NCI-H774 (cell line): ENCODE data around the gene CCDC78.

ENCODE experiments used
- DNase-seq: peaks from one replicate; lab custom pipeline; 2025; lab: John Stamatoyannopoulos, UW

CCDC78 gene

DNA sequence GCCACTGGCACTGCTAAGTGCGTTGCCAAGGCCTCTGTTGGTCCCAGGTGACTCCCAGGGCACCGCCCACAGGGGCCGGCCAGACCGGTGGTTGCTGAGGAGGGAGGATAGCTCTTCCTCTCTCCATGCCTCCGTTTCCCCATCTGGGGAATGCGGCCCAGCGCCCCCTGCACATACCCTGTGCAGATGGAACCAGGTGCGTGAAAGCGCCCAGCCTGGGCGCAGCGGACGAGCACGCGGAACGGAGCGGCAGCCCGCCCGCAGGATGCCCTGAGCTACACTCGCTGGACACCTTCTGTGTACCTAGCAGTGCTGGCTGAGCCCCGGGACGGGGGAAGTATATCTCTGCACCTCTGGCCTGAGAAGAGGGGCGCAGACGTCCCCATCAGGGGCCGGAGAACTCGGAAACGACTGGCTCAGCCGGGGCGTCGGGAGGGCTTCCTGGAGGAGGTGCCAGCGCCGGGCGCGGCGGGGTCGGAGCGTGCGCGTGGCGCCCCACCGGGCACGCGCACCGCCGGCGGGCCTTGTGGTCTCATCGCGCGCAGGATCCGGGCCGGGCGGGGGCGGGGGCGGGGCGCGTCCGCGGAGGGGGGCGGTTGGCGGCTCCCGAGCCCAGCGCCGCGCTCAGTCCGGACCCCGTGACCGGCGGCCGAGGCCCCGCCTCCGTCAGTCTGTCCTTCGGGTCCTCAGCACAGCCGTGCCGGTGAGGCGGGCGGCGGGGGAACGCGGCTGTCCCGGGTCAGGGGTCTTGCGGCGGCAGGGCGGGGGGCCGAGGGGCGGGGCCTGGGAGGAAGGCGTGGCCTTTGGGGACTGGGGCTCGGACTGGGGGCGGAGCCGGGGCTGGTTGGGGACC lies at the start of gene CCDC78, which contains the start of gene HAGHL:
CCDC78 (minus strand) TSS at position 6 of the 853 bp plus-strand sequence. CDS start 76 bp downstream, outside the sequence.
HAGHL (plus strand) TSS at position 669 of the 853 bp plus-strand sequence. CDS start 404 bp downstream, outside the sequence.
- no peak for DNase-seq

DNA sequence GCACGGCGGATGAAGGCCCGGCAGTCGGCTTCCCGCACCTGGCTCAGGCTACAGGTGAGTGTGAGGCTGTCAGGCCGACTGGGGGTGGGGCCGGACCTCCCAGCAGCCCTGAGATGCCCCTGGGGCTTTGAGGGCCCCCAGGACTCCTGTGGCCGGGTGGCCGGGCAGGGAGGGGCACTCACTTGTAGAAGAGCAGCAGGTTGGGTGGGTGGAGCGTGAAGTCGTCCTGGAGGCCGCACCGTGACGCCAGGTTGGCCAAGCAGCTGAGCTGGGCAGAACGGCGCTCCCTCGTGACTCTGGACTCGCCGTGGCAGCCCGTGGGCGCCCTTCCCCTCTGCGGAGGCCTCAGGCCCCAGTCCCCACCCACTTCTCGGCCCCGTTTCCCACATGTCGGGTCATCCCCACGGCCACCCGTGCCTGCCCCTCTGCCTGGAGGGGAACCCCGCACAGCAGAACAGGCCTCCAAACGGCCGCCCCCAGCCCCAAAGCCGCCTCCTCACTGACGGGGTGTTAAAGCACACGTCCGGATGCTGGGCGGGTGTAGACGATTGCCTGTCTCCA lies 49.1 kb upstream of the CCDC78 start:
- DNase-seq = no peak

DNA sequence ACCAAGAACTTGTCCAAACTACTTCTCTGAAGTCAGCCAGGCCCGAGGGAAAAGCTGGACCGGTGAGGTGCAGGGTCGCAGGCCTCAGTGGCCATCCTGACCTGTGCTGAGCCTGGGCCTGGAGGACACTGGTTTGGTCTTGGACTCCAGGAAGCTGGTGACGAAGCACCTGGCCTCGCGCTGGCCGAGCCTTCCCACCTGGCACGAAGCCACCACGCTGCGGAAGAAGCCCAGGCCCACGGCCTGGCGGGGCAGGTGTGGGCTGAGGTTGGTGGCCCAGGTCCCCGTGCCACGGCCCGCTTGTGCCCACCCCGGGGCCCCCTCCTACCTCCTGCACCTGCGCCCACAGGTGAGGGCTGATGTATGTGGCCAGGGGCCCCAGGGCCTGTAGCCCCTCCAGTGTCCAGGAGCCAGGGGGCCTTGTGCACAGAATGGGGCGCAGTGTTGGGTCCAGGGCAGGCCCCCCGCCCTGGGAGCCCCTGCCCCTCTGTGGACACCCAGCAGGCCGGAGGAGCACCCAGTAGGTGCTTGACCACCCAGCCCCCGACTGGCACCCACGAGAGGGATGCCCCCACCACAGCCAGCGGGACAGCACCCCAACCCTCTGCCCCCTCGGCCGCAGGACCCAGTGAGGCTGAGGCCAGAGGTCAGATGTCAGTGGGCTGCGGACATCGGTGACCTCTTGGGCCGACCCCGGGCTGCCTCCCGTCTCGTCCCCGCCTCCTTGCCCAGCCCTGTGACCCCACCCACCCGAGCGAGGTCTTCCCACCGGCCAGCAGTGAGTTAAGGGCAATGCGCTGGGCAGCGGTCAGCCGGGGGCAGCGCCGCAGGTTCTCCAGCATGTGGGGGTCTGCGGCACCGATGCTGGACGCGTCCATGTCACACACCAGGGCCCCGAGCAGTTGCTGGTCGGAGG lies 48.1 kb upstream of the CCDC78 start:
- no peak for DNase-seq

DNA sequence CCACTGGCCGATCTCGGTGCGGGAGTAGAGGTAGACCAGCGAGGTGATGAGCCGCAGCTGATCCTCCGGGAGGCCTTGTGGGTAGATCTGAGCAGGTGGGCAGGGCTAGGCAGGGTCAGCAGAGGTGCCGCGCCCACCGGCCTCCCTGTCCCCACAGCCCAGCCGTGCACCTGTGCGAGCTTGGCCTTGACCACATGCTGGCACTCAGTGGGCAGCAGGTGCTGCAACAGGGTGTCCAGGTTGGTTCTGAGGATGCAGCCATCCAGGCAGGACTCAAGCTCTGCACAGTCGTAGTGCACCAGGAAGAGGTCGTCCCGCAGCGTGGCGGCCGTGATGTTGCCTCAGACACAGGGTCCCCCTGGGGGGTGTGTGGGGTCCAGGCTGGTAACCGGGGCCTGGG lies 46.7 kb upstream of the CCDC78 start:
- DNase-seq = no peak

GRCh38 chr16:770411-770810 lies 44.2 kb upstream of the CCDC78 start:
- no peak for DNase-seq

GRCh38 chr16:769934-770333 lies 43.7 kb upstream of the CCDC78 start:
- DNase-seq = no peak

GRCh38 chr16:769184-769784 lies 43.0 kb upstream of the CCDC78 start:
- DNase-seq = no peak

DNA sequence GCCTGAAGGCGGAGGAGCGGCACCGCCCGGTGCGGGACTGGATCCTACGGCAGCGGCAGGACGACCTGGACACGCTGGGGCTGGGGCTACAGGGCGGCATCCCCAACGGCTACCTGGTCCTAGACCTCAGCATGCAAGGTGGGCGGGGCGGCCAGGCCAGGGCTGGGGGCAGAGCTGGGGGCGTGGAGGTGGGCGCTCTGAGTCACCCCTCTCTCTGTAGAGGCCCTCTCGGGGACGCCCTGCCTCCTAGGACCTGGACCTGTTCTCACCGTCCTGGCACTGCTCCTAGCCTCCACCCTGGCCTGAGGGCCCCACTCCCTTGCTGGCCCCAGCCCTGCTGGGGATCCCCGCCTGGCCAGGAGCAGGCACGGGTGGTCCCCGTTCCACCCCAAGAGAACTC lies 42.2 kb upstream of the CCDC78 start:
- DNase-seq = no peak

GRCh38 chr16:767743-768235 lies 41.5 kb upstream of the CCDC78 start:
- DNase-seq = no peak

GRCh38 chr16:766820-767640 lies 40.8 kb upstream of the CCDC78 start:
- no peak for DNase-seq

DNA sequence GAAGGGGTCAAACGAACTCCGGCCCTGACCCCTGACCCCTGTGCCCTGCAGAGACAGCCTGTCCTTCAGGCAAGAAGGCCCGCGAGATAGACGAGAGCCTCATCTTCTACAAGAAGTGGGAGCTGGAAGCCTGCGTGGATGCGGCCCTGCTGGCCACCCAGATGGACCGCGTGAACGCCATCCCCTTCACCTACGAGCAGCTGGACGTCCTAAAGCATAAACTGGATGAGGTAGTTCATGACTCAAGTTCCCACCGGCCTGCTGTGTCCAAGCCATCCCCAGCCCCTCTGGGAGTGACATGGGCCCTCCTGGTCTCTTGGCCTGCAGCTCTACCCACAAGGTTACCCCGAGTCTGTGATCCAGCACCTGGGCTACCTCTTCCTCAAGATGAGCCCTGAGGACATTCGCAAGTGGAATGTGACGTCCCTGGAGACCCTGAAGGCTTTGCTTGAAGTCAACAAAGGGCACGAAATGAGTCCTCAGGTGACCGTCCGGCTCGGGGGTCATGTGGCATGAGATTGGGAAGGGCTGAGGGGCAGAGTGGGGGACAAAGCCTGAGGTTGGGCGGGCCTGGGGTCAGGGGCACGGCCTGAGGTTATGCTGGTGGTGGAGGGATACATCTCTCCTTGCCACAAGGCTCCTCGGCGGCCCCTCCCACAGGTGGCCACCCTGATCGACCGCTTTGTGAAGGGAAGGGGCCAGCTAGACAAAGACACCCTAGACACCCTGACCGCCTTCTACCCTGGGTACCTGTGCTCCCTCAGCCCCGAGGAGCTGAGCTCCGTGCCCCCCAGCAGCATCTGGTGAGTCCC lies 40.0 kb upstream of the CCDC78 start:
- DNase-seq = no peak

GRCh38 chr16:765488-765865 lies 39.2 kb upstream of the CCDC78 start:
- no peak for DNase-seq

GRCh38 chr16:764848-765487 lies 38.7 kb upstream of the CCDC78 start:
- no peak for DNase-seq

DNA sequence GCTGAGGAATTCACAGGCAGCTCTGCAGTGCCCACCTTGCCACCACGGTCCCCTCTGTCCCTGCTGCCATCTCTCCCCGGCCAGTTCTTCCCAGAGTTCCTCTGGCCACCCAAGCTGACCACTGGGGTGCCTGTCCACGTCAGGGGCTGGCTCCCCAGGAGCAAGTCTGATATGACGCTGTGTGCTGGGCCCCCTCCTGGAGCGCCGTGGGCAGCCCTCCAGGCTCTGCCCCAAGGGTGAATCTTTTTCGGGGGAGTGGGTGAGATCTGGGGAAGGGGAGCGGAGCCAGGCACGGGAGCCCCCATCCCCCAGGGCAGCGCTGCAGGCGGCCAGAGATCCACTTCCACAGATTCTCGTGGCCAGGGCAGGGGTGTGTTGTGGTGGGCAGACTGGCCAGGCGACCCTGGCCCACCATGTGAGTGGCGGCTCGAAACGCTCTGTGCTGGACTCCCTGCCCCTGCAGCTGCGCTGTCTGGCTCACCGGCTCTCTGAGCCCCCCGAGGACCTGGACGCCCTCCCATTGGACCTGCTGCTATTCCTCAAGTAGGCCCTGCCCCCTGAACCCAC lies 38.0 kb upstream of the CCDC78 start:
- DNase-seq = no peak

DNA sequence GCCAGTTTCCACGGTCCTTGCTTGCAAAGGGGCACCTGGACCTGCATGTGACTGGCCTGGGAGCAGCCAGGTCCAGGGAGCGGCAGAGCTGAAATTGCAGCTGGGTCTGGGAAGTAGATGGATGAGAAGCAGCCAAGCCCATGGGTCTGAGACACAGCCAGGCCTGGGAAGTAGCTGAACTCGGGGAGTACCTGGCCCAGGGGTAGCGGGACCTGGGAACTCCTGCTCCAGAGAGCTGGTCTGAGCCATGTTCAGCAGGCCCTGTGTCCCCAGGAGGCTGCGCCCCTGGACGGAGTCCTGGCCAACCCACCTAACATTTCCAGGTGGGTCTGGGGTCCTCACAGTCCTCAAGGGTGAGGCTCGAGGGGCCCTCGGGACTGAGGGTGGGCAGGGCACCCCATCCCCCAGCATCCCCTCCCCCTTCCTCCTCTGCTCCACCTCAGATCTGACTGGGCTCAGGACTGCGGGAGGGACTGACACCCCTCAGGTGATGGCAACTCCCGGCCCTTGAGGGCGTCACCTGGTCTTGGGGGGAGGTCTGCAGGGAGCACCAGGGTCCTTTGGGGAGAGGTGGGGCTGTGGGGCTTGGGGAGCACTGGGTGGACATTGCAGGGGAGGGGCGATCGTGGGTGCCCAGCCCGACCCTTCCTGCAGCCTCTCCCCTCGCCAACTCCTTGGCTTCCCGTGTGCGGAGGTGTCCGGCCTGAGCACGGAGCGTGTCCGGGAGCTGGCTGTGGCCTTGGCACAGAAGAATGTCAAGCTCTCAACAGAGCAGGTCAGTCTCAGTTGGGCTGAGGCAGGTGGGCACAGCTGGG lies 37.3 kb upstream of the CCDC78 start:
- no peak for DNase-seq

DNA sequence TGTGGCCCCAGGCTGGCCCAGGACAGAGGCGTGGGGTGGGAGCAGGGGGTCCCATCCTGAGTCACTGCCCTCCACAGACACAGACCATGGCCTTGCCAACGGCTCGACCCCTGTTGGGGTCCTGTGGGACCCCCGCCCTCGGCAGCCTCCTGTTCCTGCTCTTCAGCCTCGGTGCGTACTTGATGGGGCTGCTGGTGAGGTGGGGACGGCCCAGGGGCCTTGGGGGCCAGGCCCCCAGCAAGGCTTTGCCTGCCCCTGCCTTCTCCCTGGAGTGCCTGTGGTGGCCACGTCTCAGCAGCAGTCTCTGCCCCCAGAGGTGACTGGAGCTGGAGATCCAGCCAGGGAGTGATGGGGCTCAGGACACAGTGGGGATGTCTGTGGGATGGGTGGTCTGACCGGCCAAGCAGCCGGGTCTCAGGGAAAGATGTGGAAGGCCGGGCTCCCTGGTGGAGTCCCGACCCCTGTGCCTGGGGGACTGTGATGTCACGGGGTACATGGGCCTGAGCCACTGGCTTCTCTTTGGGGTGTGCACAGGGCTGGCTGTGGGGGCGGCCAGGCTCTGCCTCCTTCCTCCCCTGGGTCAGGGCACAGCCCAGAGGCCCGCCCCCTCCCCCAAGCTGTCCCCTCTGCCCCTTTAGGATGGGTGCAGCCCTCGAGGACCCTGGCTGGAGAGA lies 36.5 kb upstream of the CCDC78 start:
- DNase-seq = no peak

GRCh38 chr16:761625-762513 lies 35.6 kb upstream of the CCDC78 start:
- no peak for DNase-seq
